ENCODE data around the gene C11orf24.

Gene C11orf24

GRCh38 chr11:68271781-68272608, at the start of gene C11orf24:
Gene C11orf24 (minus strand): TSS chr11:68271973. CDS start chr11:68263767, 8,206 bp downstream.
- DNase-seq (ENCODE audit: low read depth in 3 of 3), result peak; percentile 80 to 92 (median 91)

GRCh38 chr11:68317147-68317785, 45.5 kb upstream of the C11orf24 start:
- DNase-seq (ENCODE audit: low read depth in 3 of 3), result no peak

GRCh38 chr11:68315171-68315920, 43.6 kb upstream of the C11orf24 start:
- DNase-seq (ENCODE audit: low read depth in 3 of 3), result no peak

GRCh38 chr11:68314203-68315170, 42.7 kb upstream of the C11orf24 start:
- DNase-seq (ENCODE audit: low read depth in 3 of 3), result no peak

GRCh38 chr11:68313574-68314202, 41.9 kb upstream of the C11orf24 start:
- no peak for DNase-seq (ENCODE audit: low read depth in 3 of 3)

DNA sequence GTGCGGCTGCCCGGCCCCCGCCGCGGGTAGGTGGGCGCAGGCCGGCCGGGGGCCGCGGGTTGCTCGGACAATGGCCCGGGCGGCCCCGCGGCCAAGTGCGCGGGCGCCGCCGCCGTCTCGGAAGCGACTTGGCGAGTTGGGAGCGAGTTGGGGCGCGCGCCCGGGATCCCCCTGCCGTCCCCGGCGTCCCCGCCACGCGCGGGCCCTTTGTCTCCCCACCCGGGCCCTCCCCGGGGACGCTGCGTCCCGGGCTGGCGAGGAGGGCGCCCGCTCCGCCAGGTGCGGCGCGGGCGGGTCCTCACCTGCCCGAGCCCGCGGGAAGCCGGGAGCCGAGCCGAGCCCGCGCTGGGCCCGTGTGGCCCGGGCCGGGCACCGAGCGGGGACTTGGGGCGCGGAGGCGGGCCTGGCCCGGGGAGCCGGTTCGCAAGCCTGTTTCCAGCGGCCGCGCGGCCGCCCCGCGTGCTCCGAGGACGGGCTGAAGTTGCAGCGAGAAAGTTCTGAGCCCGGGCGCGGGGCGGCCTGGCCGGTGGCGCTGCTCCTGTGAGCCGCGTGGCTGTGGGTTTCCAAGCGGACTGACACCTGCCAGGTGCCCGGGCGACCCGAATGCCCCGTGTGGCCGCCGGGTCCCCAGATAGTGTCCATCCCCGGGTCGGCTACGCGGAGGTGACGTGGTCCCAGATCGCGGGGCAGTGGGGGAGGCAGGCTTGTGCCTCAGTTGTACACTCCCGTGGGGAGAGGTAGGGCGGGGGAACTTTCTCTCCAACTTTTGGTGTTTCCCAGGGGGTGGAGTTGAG, 41.2 kb upstream of the C11orf24 start:
- peak in 1 of 3 experiments; percentile 21 for DNase-seq (ENCODE audit: low read depth in 3 of 3)

- DNase-seq (ENCODE audit: low read depth in 3 of 3), result peak in 1 of 3 experiments; percentile 11
Observed at GRCh38 chr11:68312117-68312779, 40.5 kb upstream of the C11orf24 start, which contains the start of gene LRP5. Gene LRP5 (plus strand): TSS chr11:68312591. CDS start chr11:68312715, 124 bp downstream.

GRCh38 chr11:68311160-68312116, 39.7 kb upstream of the C11orf24 start:
- DNase-seq (ENCODE audit: low read depth in 3 of 3), result no peak

- no peak for DNase-seq (ENCODE audit: low read depth in 3 of 3)
Observed at GRCh38 chr11:68309621-68310185, 37.9 kb upstream of the C11orf24 start.

GRCh38 chr11:68308068-68308467, 36.3 kb upstream of the C11orf24 start:
- DNase-seq (ENCODE audit: low read depth in 3 of 3), result no peak

GRCh38 chr11:68306636-68307035, 34.9 kb upstream of the C11orf24 start:
- DNase-seq (ENCODE audit: low read depth in 3 of 3), result no peak

DNA sequence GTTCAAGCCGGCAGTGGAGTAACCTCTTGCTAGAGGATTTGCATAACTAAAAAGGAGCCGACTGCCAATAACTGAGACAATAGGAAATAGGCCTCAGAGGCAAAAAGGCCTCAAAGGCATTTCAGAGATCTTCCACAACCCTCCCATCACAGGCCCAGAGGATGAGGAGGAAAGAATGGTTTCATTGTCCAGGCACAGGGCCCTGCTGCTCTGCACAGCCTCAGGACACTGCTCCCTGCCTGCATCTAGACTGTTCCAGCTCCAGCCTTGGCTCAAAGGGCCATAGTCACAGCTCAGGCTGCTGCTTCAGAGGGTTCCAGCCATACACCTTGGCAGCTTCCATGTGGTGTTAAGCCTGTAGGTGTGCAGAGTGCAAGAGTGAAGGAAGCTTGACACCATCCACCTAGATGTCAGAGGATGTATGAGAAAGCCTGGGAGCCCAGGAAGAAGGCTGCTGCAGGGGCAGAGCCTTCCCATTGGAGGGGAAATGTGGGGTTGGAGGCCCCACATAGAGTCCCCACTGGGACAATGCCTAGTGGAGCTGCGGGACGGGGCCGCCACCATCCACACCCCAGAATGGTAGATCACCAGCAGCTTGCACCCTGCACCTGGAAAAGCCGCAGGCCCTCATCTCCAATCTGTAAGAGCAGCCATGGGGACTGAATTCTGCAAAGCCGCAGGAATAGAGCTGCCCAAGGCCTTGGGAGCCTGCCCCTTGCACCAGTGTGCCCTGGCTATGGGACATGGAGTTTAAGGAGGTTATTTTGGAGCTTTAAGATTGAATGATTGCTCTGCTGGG, 32.4 kb upstream of the C11orf24 start:
- no peak for DNase-seq (ENCODE audit: low read depth in 3 of 3)

DNA sequence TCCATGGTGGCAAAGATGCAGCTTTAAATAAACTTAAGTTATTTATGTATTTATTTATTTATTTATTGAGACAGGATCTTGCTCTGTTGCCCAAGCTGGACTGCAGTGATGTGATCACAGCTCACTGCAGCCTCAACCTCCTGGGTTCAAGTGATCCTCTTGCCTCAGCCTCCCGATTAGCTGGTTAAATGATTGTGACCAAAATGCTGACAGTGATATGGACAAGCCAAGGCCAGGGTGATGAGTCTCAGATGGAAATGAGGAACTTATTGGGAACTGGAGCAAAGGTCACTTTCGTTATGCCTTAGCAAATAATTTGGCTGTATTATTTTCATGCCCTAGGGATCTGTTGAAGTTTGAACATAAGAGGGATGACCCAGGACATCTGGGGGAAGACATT, 31.3 kb upstream of the C11orf24 start:
- DNase-seq (ENCODE audit: low read depth in 3 of 3), result no peak

DNA sequence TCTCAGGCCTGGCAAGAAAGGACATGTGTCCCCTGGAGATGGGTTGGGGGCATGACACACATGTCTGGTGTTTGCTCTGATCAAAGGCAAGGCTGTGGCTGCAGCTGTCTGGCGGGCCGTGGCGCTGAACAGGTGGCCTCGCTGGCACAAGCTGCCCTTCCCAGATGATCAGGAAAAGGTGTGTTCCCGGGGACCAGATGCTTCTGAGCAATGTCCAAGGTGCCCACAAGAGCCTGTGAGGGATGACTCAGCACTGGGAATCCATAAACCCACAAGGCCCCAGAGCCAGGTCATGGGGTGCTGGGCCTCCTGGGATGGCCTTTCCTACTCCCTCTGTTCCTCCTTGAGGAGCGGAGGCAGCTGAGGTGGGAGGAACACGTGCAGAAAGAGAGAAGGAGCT, 30.9 kb upstream of the C11orf24 start:
- no peak for DNase-seq (ENCODE audit: low read depth in 3 of 3)

DNA sequence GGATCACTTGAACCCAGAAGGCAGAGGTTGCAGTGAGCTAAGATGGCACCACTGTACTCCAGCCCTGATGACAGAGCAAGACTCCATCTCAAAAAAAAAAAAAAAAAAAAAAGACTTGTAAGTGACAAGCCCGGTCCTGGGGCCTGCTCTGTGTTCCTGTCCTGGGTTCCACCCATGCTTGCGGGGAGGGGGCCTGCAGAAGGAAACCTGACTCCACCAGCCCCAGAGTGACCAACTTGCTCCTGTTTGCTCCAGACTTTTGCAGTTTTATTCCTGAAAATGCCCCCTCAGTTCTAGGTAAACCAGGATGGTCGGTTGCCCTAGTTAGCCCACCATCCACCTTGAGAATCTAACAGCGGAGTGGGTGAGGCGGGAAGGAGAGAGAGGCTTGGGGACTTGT, 30.5 kb upstream of the C11orf24 start:
- DNase-seq (ENCODE audit: low read depth in 3 of 3), result no peak

- no peak for DNase-seq (ENCODE audit: low read depth in 3 of 3)
Observed at GRCh38 chr11:68300076-68300830, 28.5 kb upstream of the C11orf24 start.
